Omental fat pad (tissue), 4 donors: ENCODE data around the gene SYDE1. TPM values are rescaled to one million over a fixed set of nuclear protein-coding genes. Genes with fewer than 3 reads are reported as not detected.

ENCODE experiments used
- ATAC-seq: fragments of 150-250 bp; one replicate; pipeline ENCODE4 v1.9.1; 2016; ENCODE audit warnings: mild to moderate bottlenecking, moderate library complexity; ENCODE audit not compliant: low FRiP score
- DNase-seq: peaks from one replicate; pipeline ENCODE4 v3.0.0-alpha.2; 2019; ENCODE audit warnings: low spot score
- CTCF ChIP-seq, 3 donors: fragments of 450-650 bp; IDR thresholded peaks; one replicate each; pipeline ENCODE4 v1.5.1; 2016 to 2017; ENCODE audit warnings: antibody characterized with exemption in 3 of 3, mild to moderate bottlenecking in 3 of 3, moderate library complexity in 2 of 3
- small RNA-seq: library from RNA; depleted of rRNA; stranded (forward); fragments of <200 nt; gene quantifications from one replicate; pipeline ENCODE3, GENCODE V24; 2016
- total RNA-seq, 4 donors: library from RNA; depleted of rRNA; stranded (reverse); fragments of >200 nt; gene quantifications; one replicate each; pipeline ENCODE4 v1.1.0, GENCODE V29; 2016

Gene SYDE1
- total RNA-seq, 4 donors from 2014 or later: 14.8 to 26.6 (median 21.6) TPM

- ATAC-seq (no peak), DNase-seq (no peak)
- no peak for TF ChIP-seq CTCF (IDR thresholded peaks at IDR 0.05)
Observed at GRCh38 chr19:15155296-15155695, 48.1 kb downstream of the SYDE1 start.

DNA sequence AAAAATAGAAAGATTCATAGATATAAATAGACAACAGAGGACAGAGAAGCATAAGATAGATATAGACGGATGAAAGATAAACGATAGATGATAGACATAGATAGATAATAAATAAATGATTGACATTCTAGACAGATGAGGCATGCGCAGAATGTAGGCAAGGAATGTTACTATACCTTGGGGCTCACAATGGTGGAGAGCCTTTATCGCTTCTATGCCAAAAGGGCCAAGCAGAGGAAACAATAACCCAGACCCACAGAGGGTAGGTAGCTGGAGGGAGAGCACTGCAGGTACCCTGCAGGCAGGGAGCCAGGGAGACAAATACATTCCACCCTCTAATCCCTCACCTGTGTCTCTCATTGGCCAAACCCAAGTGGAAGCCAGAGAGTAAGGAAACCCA, 49.2 kb downstream of the SYDE1 start:
- no peak for TF ChIP-seq CTCF (IDR thresholded peaks at IDR 0.05)
- no peak for DNase-seq
- no peak for ATAC-seq

DNA sequence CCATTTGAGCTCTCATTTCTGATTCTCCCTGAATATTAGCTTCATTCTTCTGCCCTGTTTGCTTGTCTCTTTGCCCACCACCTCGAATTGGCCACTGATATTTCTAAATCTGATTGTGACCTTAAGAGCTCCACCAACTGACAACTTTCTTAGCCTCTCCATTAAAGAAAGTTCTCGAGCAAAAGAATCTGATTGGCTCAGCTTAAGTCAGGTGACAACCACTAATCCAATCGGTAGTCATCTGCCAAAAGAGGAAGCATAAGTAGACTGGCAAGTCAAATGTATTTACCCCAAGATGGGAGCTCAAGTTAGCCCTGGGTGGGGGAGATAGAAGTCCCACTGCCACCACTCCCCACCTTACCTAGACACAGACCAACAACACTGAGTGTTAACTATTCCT, 52.0 kb downstream of the SYDE1 start:
- ATAC-seq: no peak
- no peak for TF ChIP-seq CTCF (IDR thresholded peaks at IDR 0.05)
- DNase-seq: no peak

- DNase-seq (no peak), ATAC-seq (no peak)
- TF ChIP-seq CTCF (IDR thresholded peaks at IDR 0.05): no peak
Observed at GRCh38 chr19:15161028-15161984, 54.1 kb downstream of the SYDE1 start.

Small RNA genes within 50 kb of the gene (small RNA-seq; reads per million reads assigned to genes)
- not detected for gene RNU6-782P

Other genes with a start within 250 kb of the SYDE1 start
- gene OR7A17, start 221.3 kb upstream of the SYDE1 start, total RNA-seq: not detected
- gene OR7C2, start 165.9 kb upstream of the SYDE1 start, total RNA-seq: not detected
- gene SLC1A6, start 127.5 kb upstream of the SYDE1 start, total RNA-seq: not detected
- not detected for gene CASP14, start 57.9 kb upstream of the SYDE1 start, total RNA-seq
- not detected for gene OR1I1, start 25.2 kb upstream of the SYDE1 start, total RNA-seq
- 10 to 100 TPM in 3 of 4 donors, 1 to 10 TPM in 1; 6.1 to 82.8 (median 24.4) TPM for gene NOTCH3, start 93.6 kb downstream of the SYDE1 start, total RNA-seq
- under 1 TPM in 1 of 4 donors, not detected in 3; 0.84 TPM for gene EPHX3, start 125.0 kb downstream of the SYDE1 start, total RNA-seq
- gene BRD4, start 225.1 kb downstream of the SYDE1 start, total RNA-seq: 10 to 100 TPM; 22.6 to 49.1 (median 30.1) TPM